DMS114 treated with DMSO at 0.1 percent for 48 hours (cell line): ENCODE measurements around the gene FGF1.

Source experiments
- DNase-seq: peaks from one replicate; lab custom pipeline; 2025; ENCODE audit not compliant: unreplicated experiment; lab: John Stamatoyannopoulos, UW

FGF1 gene

DNA sequence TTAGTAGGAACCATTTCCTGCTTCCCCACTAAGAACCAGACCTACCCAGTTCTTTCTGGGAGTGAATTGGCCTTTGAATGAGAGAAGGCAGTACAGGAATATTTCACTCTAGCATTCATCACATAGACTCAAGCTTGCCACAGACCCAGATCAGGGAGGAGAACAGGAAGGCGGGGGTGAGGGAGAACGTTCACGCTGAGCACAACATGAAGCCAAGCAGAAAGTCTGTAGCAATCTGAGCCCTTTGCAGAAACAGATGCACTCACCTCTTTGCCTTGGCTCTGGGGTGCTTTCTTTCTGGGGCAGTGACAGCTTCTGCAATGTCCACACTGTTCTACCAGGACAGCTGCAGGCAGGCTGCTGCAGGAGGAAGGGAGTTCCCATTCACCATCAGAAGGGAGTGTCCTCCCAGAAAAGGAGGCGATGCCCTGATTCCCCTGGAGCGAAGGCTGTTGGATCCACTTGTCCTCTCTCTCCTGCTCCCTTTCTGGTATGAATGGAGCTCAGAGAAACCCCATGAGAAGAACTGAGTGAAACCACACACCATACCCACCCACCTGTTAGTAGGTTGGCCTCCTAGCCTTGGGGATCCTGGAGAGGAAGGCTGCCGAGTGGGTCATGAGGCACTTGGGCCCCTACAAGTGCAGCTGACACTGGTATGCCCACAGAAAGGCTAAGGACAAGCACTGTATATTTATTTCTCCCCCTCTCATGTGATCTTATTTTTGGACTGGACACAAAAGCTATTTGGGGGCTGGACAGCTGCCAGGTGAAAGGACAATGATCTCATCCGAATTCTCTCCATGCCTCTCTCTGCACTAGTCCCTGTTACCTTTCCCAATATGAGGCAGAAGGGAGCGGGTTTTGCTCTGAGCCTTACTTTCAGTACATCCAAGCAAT is 11.7 kb upstream of the FGF1 start:
- no peak for DNase-seq

DNA sequence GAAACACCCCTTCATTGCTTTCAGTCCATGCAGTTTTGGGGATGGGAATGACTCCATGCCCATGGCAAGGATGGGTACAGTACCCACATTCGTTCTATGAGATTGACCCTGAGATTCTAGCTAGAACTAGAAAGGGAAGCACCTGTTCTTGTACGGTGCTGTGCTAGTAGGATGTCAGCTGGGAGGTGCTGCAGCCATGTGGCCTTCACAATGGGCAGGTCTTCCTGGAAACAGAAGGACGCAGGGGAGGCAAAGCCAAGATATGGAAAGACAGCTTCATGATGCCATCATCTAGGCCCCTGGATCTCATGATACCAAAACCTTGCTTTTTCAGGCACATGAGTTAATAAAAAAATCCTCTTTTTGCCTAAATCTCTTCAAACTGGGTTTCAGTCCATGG is 10.5 kb upstream of the FGF1 start:
- no peak for DNase-seq

DNA sequence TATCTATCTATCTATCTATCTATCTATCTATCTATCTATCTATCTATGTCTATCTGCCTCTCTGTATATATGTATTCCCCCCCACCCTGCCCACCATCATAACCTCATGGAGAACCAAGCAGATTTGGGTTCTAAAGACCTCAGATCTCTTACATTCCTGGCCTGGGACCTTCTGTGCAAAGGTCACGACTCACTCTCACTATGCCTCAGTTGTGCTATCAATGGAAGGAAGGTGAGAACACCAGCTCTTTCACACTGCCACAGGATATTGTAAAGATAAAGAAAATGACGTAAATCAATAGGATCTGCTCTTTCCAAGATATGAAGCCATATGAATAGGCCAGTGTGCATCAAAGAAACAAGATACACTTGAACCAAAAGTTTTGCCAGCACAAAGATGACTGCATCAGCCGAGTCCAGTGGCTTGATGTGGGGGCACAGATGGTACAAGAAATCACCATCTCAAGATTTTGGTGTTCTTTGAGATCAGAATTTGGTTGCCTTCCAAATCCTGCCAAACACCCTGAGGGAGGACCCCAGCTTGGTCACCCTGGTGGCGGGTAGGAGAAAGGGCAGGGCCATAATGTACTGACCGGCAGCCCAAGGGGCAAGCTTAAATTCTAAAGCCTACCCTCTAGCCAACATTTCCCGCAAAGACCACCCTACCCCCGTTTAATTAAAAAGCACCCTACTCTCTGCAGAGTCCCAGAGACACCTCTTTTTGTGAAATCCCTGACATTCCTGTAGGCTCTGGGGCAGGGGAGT is 8.4 kb upstream of the FGF1 start:
- DNase-seq = no peak

DNA sequence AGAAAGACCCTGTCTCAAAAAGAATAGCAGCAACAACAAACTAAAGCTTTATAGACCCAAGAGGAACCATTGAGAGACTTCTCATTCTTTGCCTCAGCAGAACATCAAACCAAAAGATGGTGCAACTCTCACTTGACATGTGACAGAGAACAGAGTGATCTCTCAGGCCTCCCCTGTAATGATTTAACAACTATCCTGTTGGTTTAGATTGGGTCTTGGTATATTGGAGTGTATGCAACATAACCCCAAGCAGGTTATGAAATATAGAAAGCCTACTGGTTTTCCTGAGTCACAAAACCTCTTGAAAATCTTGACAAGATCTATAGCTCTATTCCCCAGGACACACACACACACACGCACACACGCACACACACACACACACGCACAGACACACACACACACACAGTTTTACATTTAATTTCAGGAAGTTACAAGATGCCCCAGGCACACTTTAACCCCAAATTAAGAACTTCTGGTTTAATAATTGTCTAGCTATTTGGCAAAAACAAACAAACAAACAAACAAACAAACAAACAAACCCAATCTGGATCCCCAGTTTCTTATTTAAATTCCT is 6.5 kb upstream of the FGF1 start:
- DNase-seq = no peak

DNA sequence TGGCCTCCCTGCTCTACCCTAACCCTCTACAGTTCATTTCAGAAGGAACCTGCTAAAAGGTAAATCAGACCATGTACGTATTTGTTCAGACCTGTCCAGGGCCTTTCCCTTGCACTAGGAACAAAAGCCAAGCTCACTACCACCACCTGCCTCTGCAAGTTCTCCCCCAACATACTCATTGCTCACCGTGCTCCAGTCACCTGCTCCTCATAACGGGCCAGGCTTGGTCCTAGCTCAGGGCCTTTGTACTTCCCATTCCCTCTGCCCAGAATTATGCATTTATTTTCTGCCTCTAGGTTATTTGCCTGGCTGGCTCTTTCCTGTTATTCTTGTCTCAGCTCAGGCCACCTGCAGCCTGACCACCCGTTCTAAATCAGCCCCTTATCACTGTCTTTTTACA is 4.8 kb upstream of the FGF1 start:
- no peak for DNase-seq

DNA sequence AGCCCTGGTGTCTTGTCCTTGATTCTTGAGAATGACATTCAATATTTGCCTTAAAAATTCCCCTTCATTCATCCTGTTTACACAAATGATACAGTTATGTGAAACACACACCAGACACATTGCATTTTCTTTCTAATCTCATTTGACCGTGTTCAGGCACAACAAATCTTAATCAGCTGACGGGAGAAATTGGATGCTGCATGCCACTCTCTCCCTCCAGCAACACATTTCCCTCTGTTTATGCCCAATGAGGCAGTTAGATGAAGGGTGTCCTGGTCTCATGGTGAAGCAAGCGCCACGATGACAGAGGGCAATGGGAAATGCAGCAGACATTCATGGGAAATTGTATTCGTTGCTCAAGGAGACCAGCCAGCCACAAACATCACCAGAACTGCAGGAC is 3.2 kb upstream of the FGF1 start:
- DNase-seq = no peak

DNA sequence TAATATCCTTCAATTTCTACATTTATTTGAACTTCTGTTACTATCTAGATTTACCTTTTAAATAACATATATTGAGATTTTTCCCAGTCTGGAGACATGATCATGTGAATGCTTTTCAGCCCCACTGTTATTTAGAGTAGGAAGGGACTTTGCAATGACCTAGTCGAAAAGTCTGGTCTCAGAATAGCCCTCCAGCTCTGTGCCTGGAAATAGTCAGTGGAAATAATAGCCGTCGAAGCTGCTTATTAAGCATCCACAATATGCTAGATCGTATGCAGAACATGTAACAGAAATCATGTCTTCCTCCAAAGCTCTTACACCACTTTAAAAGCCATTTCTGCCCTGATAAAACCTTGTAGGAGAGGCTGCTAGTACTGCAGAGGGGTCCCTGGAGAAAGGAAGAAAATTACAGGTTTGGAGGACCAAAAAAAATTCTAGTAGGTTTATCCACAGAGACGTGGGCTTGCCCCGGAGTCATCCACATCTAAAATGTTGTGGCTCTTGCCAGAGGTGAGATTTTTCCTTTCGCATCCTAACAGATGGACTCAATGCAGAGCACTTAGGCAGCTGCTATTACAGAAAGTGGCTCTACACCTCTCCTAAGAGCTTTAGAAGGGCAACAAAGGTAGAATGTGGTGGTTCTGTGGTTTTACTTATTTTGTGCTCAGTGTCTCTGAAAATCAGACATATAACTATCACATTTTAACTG is 2.5 kb upstream of the FGF1 start:
- DNase-seq = no peak

DNA sequence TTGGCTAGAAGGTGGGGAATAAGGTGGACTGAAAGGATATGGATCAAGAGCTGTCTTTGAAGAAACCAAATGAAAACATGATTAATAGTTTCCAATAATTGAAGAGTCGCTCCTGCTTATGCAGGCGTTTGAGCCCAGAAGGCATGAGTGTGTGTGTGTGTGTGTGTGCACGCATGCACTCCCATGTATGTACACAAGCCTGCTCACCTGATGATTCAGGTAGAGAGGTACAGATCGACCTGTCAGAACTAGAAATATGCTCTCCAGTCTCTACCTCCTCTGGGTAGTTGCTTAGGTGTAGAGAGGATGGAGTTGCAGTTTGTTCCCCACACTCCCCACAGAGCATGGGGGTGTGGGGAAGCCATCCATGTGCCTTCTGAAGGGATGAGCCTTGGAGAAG is 1.1 kb upstream of the FGF1 start:
- DNase-seq = no peak

DNA sequence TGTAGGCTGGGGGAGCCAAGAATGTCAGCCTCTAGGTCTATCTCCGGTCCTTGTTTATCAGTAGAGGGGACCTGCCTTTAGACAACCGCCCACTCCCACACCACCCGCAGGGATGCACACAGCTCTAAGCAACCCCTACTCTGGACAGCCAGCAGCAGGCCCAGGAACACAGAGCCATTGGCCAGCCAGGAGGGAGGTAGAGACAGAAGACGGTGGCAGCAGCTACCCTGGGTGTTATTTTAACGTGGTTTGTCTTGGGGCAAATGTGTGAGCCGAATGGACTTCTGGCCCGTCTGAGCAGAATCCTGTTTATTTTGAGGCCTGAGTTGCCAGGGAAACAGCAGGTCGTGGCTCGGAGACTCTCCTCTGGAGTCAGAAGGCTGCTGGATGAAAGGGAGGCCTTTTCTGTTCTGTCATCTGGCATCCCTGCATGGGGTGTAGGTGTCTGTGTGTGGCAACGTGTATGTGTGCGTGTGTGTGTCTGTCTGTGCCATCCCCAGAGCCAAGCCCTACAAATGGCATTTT is 382 bp upstream of the FGF1 start:
- DNase-seq = no peak

DNA sequence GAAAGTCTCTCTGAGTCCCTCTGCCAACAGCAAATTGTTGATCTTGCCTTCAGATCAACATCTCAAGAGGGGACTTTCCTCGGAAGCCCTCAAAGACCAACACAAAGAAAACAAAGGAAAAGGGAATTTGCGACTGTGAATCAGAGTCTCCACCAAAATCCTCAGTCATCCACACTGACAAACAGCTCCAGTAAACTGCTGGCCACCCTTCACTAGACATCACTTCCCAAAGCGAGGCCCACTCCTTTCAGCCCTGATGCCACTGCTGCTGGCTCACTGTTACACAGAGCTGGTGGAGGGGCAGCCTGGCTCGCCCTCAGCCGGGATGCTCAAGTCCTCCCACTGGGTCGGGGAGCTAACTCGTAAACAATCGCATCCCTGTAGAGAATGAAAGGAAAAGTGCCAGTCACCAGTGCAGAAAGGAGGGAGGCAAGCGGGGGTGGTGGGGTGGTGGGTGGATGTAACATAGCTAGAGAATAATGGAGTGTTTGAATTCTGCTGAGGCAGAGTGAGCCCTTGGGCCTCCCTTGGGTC is 1.3 kb downstream of the FGF1 start:
- no peak for DNase-seq

DNA sequence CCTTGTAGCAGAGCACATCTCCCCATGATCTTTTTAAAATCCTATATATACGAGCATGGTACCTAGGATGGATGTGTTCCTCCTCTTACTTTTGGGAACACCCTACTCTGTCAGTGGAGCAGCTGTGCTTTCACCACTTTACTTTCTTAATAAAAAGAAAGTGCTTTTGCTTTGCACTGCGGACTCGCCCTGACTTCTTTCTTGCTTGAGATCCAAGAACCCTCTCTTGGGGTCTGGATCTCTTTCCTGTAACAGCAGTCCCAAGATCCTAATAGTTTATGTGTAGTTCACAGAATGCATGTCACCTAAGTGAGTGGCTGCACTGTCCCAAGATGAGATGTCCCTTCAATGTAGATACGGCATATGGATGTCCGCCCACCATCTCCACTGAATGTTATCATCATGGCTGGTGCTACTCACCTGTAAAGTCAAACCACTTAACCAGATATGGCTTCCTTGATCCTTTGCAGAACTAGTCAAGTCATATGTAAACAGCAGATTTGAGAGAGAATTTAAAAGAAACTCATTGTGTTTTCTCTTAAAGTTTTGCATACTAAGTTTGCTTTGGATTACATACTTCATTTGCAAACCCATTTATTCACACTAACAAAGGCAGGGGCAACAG is 1.9 kb downstream of the FGF1 start:
- DNase-seq = no peak

DNA sequence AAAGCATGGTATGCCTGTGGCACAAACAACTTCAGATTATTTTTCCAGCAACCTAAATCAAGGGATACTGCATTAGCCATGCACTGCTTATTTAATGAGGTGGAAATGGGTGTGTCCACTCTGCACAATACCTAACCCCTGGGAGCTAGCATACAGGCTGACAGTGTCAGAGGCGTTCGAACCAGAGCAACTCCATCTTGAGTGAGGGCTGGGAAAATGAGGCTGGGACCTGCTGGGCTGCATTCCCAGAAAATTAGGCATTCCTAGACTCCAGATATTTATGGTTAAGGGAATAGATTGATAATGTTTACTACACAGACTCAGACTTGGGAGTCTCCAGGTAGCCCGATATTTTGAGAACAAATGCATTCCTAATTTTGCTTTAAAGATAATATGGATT is 2.8 kb downstream of the FGF1 start:
- no peak for DNase-seq

DNA sequence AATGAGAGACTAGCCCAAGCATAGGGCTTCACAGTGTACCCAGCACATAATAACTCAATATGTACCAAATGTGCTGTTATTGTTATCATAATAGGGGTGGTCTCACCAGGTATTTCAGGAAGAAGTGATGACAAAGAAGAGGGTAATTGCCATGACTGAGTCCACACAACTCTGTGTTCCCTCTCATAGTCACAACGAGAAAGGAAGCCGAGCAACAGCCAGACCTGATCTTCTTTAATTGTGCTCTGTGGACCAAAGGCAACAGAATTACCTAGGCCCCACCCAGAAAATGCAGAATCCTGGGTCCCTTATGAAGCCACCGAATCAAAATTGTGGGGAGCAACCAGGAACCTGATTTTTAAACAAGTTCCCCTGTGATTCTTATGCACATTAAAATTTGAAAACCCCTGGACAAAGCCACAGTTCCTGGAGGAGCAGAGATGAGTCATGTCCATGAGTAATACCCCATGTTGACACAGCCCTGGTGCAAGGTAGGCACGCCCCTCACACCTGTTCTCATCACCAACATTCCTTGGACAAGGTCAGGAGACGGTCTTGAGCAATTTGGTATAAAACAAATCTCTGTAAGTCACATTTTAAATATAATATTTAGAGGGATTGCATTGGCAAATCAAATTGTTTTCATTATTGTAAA is 5.2 kb downstream of the FGF1 start:
- no peak for DNase-seq

DNA sequence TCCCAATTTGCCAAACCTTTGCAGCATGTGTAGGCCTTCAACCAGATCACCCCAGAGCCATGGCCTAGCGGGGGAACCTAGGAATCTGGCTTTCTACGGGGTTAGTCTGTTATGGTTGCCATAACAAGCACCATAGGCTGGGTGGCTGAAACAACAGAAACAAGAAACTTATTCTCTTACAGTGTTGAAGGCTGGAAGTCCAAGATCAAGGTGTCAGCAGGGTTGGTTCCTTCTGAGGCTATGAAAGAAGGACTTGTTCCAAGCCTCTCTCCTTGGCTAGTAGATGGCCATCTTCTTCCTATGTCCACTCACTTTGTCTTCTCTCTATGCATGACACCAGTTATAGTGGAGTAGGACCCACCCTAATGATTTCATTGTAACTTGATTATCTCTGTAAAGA is 6.1 kb downstream of the FGF1 start:
- DNase-seq = no peak

DNA sequence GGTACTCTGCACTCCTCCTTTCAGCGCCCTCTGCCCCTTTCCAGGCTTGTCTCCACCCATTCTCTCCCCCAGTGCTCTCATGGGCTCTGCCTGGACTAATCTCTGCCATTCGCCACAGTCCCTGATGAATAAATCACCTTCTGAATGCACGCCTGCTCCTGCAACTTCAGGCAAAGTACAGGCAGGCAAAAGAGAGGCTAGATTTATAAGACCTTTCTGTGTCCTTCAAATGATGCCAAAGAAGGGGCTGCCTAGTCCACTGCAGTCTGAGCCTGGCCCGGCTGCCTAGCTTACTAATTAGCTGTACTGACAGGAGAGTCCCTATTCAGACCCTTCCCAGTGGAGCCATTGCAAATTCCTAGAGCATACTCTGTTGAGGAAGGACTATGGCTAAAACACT is 7.4 kb downstream of the FGF1 start:
- DNase-seq = no peak

DNA sequence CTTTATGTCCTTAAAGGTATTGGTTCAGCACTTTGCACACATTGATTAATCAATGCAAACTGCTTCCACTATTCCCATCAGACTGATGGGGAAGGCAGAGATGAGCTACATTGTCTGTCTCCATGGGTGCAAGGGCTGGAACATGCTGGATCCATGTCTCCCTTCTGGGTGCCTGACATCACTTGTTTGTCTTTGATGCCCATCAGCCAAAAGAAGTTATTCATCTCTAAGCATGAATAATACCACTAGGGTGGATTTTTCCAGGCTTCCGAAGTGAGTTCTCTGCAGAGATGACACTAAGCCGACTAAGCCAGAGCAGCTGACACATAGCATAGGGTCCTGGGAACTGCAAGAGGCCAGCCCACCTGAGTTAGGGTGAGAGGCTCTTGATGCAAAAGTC is 8.7 kb downstream of the FGF1 start:
- DNase-seq = no peak

DNA sequence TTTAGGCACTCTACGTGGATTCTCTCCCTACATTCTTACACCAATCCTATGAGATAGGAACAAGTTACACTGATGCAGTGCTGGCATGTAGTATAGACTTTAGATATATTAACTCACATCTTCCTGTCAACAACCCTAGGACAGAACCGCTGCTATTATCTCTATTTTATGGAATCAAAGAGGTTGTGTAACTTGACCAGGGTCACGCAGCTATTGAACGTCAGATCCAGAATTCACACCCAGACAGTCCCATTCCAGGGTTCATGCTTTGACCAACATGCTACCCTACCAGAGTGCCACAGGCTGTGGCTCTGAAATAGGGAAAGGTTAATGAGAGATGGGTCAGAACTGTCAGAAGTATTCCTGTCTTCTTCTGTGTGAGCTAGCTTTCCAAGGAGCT is 9.6 kb downstream of the FGF1 start:
- DNase-seq = no peak

DNA sequence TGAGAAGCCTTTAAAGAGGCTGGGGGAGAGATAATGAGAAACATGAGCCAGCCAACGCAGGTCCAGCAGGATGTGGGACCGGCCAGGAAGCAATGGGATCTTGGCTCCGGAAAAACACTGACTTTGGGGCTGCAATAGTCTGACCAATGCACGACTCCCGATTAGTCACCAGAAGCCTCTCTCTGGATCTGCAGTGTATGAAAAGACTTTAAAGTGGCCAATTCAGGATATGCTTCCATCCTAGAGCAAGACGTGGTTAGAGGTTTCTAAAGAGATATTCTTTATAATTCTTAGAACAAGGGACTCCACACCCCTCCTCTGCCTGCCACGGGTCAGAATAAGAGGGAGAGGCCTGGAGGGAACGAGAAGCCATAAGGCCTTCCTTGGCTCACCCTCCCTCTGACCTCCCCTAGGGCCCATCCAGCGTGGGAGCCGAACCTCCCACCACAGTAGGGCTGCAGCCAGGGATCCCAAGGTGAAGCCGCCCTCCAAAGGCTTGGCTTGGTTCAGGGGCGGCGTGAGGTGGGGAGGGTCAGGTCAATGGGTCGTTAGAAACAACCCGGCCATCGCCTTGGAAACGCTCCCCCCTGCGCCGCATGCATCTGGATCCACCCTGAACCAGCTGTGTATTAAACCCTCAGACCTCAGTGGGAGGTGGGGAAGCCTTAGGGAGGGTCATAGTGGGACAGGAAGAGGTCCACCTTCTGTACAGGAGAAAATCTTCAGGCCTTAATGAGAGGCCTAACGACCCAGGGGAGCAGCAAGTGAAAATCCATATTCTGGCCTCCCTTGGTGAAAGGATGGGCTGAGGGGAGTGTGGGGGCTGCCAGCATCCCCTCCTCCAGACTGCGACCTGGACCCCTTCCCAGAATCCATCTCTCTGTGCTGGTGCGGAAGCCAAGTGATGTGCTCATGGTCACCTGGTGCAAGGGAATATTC is 11.1 kb downstream of the FGF1 start:
- no peak for DNase-seq

DNA sequence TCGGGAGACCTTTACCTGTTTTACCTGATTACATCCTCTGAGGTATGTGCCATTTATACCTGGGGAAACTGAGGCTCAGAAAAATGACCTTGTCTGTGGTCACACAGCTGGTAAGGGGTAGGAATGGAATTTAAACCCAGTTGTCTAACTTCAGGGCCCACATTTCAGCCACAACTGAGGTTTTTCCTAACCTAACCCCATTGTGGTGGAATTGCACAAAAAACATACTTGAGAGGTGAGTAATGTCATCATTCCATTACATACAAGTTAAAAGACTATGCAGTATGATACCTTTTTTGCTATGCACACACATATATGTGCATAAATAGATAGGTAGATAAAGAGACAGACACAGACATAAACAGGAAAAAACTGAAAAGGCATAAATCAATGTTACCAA is 14.1 kb downstream of the FGF1 start:
- DNase-seq = no peak
